DMS53 treated with DMSO at 0.1 percent for 48 hours (cell line): Measurements from ENCODE around the gene ZNF512.
"Not testable (repeated sequence)": the region's sequence is repeated elsewhere in the genome, so short reads cannot be mapped to it uniquely, and the experiment has no call there.

Experiments used
- DNase-seq: peaks from one replicate; lab custom pipeline; 2025; ENCODE audit not compliant: unreplicated experiment; lab: John Stamatoyannopoulos, UW

ZNF512 gene

GRCh38 chr2:27582129-27582694, 630 bp upstream of the ZNF512 start:
- DNase-seq, result no peak

DNA sequence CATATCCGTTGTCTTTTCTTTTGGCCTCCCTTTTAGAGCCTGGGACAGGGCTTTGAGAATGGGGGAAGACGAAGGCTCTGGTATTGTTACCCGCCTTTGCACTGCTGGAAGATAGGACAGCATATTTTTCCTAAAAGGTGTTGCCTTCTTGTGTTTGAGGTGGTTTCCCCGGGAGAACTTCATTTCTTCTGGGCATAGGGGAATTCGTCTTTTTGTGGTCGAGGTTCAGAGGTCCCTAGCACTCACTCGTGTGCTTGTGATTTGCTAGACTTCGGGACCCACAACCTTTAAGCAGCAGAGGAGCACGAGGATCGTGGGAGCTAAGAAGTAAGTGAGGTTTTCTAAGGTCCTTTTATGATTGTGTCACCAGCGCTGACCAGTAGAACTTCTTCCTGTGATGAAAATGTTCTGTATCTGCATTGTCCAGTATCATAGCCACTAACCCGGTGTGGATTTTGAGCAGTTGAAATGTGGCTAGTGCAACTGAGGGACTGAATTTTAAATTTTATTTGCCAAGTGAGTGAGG, 611 bp downstream of the ZNF512 start:
- DNase-seq, result no peak

- no peak for DNase-seq
Measured at GRCh38 chr2:27584597-27584996, 1.8 kb downstream of the ZNF512 start.

- no peak for DNase-seq
Measured at GRCh38 chr2:27587025-27587424, 4.2 kb downstream of the ZNF512 start.

GRCh38 chr2:27588308-27588707, 5.5 kb downstream of the ZNF512 start:
- no peak for DNase-seq

DNA sequence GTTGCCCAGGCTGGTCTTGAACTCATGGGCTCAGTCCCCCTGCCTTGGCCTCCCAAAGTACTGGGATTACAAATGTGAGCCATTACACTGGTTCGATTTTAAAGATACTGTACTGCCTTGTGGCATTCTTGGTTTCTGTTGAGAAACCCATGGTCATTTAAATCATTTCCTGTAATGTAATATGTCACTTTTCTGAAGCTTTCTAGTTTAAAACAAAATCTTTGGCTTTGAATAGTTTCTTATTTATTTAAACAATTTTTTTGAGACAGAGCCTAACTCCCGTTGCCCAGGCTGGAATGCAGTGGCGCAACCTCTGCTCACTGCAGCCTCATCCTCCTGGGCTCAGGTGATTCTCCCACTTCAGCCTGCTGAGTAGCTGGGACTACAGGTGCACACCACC, 8.9 kb downstream of the ZNF512 start:
- DNase-seq, result no peak

GRCh38 chr2:27593240-27593639, 10.4 kb downstream of the ZNF512 start:
- no peak for DNase-seq

DNA sequence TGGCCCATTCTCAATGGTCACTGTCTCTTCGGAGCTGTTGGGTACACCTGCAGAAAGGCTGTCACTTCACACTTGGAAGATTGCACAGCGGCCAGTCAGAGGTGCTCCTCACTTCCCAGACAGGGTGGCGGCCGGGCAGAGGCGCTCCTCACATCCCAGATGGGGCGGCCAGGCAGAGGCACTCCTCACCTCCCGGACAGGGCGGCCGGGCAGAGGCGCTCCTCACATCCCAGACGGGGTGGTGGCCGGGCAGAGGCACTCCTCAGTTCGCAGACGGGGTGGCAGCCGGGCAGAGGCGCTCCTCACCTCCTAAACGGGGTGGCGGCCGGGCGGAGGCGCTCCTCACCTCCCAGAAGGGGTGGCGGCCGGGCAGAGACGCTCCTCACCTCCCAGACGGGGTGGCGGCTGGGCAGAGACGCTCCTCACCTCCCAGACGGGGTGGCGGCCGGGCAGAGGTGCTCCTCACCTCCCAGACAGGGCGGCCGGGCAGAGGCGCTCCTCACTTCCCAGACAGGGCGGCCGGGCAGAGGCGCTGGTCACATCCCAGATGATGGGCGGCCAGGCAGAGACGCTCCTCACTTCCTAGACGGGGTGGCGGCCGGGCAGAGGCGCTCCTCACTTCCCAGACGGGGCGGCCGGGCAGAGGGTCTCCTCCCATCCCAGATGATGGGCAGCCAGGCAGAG, 11.3 kb downstream of the ZNF512 start:
- DNase-seq, result not testable (repeated sequence)

- not testable (repeated sequence) for DNase-seq
Measured at GRCh38 chr2:27595412-27595811, 12.6 kb downstream of the ZNF512 start.

GRCh38 chr2:27596627-27597026, 13.8 kb downstream of the ZNF512 start:
- no peak for DNase-seq

GRCh38 chr2:27606611-27607010, 23.8 kb downstream of the ZNF512 start:
- DNase-seq, result no peak

GRCh38 chr2:27613985-27614384, 31.1 kb downstream of the ZNF512 start:
- DNase-seq, result no peak

- no peak for DNase-seq
Measured at GRCh38 chr2:27615316-27615715, 32.5 kb downstream of the ZNF512 start.

DNA sequence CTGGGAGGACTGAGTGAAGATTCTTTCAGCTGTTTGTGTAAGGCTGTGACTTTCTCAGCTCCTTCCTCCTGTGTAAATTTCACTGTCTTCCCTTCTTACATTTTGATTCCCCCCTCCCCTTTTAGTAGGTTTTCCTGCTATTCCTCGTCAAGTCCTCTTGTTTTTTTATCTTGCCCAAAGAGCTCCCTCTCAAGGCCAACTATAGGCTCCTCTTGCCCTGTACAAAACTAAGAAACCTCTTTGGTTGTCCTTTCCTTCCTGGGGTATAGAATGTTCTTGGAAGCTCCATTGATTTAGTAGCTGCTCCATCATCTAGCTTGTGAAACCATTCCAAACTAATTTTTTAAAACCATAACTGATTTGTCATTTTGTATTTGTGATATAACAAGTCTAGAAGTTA, 38.7 kb downstream of the ZNF512 start:
- DNase-seq, result no peak

- DNase-seq, result no peak
Measured at GRCh38 chr2:27622921-27623384, 40.1 kb downstream of the ZNF512 start.

DNA sequence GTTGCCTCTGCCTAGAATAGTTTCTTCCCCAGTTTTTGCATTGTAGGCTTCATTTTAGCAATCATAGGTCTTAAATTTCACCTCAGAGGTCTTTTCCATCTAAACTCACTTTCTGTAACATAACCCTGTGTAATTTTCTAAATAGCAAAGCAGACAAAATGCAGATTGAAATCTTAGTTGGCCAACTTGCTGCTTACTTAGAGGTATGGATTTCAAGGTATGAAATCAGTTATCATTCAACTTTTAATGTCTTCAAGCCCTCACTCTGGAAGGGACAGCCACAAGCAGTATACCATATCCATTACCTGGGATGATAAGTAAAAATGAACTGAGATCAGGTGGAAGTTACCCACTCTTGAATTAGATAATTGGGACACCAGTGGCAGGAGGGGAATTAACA, 42.1 kb downstream of the ZNF512 start:
- no peak for DNase-seq

- not testable (repeated sequence) for DNase-seq
Measured at GRCh38 chr2:27626323-27626722, 43.5 kb downstream of the ZNF512 start.

GRCh38 chr2:27626921-27627320, 44.1 kb downstream of the ZNF512 start:
- DNase-seq, result not testable (repeated sequence)

DNA sequence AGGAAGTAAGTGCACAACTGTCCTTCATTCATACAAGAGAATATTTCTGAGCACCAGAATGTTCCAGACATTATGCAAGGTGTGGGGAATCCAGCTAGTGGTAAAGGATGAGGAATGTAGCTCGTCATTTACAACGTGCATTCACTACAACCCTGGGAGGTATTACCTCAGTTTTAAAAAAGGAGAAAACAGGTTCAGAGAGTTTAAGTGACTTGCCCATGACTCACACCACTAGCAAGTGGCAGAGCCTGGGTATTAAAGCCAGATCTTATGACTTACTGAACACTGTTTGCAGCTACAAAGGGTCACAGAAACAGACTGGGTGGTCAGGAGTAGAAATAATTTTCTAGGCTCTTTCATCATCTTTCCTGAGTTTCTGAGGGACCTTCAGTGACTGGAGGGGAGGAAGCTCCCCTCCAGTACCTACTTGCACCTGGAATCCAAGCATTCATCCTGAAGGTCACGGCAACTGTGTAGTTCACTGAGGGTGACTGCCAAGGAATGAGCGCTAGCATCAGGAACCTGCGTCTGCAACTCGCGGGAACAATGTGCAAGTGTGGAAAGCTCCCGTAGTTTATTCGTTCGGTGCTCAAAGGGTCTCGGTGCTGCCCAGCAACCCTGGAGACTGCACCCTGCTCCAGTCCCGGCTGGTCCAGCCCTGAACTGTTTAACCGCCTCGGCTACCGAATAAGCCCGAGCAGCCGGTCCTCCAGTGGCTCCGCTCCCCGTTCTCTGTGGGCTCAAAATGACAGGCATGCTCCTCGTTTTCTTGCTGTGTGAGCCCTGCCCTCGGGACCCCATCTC, 45.3 kb downstream of the ZNF512 start:
- DNase-seq, result no peak

DNA sequence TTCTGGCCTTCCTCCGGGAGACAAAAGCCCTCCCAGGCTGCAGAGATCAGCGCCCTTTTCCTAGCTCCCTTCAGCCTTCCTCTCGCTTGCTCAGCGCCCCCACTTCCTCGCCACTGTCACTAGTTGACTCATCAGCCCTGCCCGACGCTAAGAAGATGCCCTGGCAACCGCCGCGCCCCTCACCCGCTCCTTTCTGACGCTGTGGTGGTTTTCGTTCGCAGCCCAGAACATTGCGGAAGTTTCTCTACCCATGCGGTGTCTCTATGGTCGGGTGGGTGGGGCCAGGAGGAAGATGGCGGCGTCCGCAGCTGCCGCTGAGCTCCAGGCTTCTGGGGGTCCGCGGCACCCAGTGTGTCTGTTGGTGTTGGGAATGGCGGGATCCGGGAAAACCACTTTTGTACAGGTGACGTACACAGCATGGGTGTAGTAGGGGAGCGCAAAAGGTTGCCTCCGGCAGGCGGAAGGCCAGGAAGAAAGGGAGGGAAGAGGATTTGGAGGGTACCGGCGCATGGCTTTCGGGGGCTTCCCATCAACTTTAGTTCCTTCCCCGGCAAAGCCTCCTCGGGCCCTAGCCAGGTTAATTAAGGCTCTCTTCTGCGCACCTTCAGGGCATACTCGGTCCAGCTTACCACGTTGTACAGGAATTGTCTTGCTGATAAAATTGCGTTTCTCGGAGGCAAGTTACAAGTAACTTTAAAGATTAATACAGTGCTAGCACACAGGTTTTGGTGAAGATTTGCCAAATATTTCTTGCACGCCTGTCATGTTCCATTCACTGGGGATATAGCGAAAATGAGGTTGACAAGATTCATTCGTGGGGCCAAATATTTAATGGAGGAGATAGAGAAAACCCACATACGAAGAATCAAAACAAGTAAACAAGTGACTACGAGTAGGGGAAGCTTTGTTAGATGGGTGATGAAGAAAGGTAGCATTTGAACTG, 46.2 kb downstream of the ZNF512 start, which contains the start of the genes CCDC121 and GPN1:
Gene CCDC121, minus strand, starts transcription at position 246 of the 943 bp plus-strand sequence. CDS start 1,213 bp downstream, outside the sequence.
Gene GPN1, plus strand, starts transcription at position 284 of the 943 bp plus-strand sequence. Its CDS starts 9 bp downstream, at position 293.
- DNase-seq, result peak; percentile 57
